Measurements from ENCODE around the gene ADAMTS17. TPM values are rescaled to one million over a fixed set of nuclear protein-coding genes. Genes with fewer than 3 reads are reported as not detected.
"Not testable (repeated sequence)": the region's sequence is repeated elsewhere in the genome, so short reads cannot be mapped to it uniquely, and the experiment has no call there.

The ADAMTS17 gene
- total RNA-seq, 1 donor: 0.81 TPM

DNA sequence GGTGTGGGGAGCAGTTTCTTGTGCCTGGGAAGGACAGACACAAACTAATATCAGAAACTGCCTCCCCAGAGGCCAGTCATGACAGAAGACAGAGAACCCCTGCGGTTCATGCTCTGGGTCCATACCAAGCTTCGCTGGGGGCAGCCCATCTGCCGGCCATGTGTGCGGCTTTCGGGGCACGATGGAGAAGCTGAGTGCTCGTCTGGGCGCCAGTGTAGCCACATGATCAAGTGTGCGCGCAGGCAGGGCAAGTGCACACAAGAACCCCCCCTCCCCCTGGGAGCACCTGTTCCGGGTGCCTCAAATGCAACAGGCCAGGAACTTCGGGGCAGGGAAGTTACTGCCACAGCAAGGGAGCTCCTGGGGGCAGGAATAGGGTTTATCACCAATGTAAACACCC lies 1.8 kb downstream of the ADAMTS17 start:
- no peak overlapping the region for H3K4me3 ChIP-seq (ENCODE audit: low read depth, low read length)
- TF ChIP-seq, protein P1, sequence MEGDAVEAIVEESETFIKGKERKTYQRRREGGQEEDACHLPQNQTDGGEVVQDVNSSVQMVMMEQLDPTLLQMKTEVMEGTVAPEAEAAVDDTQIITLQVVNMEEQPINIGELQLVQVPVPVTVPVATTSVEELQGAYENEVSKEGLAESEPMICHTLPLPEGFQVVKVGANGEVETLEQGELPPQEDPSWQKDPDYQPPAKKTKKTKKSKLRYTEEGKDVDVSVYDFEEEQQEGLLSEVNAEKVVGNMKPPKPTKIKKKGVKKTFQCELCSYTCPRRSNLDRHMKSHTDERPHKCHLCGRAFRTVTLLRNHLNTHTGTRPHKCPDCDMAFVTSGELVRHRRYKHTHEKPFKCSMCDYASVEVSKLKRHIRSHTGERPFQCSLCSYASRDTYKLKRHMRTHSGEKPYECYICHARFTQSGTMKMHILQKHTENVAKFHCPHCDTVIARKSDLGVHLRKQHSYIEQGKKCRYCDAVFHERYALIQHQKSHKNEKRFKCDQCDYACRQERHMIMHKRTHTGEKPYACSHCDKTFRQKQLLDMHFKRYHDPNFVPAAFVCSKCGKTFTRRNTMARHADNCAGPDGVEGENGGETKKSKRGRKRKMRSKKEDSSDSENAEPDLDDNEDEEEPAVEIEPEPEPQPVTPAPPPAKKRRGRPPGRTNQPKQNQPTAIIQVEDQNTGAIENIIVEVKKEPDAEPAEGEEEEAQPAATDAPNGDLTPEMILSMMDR (IDR thresholded peaks at IDR 0.05; ENCODE audit: insufficient read depth, low read length): no peak
- DNase-seq (ENCODE audit: low read depth): no peak

DNA sequence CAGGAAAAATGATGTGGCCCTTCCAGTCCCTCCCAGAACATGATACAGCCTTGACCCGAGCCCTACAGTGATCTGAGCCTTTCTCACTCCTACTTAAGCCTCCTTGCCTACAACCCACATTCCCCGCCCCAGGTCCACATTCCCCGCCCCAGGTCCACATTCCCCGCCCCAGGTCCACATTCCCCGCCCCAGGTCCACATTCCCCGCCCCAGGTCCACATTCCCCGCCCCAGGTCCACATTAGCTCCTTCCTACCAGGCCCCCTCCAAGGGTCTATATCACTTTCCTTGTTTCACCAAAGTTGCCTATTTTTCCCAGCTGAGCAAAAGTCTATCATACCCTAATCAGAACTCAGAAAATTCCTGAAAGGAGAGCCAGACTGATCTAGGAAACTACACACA lies 2.3 kb downstream of the ADAMTS17 start:
- DNase-seq (ENCODE audit: low read depth); H3K4me3 ChIP-seq (ENCODE audit: low read depth, low read length): not testable (repeated sequence)

DNA sequence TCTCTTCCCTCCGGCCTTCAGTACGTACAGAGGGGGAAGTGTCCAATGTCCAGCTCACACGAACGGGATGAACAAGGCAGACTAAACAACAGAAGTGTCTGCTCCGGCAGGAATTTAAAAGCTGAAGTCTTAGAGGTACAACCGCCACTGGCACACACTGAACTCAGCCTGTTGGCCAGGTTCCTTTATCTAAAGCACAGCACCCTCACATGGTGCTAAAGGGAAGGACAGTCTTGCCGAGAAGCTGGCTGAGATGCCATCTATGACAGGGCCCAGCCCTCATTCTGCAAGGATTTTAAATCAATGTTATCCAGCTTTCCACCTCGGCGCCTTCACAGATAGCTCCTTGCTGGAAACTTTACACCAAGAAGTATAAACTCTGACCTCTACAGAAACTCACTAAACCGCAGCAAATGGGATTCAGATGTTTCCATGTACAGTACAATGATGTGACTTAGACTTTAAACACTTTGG lies 2.8 kb downstream of the ADAMTS17 start:
- no peak overlapping the region for H3K4me3 ChIP-seq (ENCODE audit: low read depth, low read length)
- TF ChIP-seq, protein P1 (IDR thresholded peaks at IDR 0.05; ENCODE audit: insufficient read depth, low read length): peak; percentile 40
- DNase-seq (ENCODE audit: low read depth): peak; percentile 59

DNA sequence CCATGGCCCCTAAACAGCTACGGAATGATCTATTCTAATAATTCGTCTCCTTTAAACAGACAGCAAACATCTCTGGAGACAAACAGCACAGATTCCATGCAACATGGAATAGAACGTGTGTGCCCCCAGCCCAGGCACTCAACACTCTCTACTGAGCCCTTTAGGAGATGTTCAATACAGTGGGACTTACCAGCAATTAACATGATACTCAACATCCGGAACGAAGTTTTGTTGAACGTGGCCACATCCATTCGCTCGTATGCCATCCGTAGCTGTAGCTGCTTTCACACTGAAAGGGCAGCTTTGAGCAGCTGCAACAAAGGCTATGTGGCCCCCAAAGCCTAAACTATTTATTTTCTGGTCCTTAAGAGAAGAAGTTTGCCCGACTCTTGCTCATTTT lies 3.5 kb downstream of the ADAMTS17 start:
- no peak for DNase-seq (ENCODE audit: low read depth)
- TF ChIP-seq, protein P1 (IDR thresholded peaks at IDR 0.05; ENCODE audit: insufficient read depth, low read length): no peak
- no peak overlapping the region for H3K4me3 ChIP-seq (ENCODE audit: low read depth, low read length)

DNA sequence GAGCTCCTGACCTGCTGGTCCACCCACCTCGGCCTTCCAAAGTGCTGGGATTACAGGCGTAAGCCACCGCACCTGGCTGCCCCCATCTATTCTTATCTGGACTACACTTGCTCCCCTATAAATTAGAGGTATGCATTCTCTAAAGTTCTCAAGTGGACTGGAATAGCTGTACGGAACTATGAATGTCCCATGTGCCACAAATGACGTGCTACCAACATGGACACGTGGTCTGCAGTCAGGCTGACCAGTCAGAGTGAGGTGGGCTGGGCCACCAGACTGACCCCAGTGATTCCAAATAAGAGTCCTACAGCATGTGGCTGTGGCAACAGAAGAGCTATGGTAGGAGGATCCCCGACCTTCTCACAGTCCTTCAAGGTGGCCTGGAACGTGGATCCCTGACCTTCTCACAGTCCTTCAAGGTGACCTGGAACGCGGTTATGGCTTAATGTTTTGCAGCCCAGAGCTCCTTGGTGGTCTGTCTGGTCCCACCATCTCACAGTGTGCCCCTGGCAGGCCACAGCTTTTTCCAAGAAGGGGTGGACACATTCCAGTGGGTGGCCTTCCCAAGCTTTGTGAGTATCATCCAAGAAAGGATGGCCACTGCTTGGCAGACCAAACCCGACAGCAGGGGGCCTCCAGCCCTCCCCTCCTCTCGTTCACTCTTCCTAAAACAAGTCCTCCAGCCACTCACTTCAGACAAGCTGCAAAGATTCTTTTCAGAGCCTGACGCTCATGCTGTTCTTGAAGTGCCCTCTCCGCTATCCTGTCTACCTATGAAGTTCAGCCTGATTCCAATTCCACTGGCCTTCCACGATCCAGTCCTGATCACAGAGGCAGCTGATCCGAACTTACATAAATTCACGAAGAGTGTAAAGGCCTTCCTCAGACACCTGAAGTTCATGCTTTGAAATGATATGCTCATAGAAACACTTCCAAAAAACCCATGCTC lies 4.4 kb downstream of the ADAMTS17 start:
- TF ChIP-seq, protein P1 (IDR thresholded peaks at IDR 0.05; ENCODE audit: insufficient read depth, low read length): no peak
- H3K4me3 ChIP-seq (ENCODE audit: low read depth, low read length): no peak overlapping the region
- DNase-seq (ENCODE audit: low read depth): no peak

DNA sequence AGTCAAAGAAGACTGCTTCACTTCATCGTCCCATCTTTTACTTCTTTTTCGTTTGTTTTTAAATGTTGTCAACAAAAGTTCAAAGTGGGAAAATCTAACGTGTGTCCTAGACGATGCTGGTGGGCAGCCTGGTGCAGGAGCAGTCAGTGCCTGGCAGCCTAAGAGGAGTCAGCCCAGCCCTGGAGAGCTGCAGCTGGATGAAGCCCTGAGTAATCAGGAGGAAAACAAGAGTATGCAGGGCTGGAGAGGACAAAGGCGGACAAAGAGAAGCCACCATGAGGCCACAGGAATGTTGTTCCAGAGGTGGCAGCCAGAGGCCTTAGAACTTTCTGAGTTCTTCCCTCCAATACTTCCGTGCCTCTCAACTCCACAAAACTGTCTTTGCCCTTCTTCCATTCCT lies 5.7 kb downstream of the ADAMTS17 start:
- DNase-seq (ENCODE audit: low read depth): no peak
- no peak overlapping the region for H3K4me3 ChIP-seq (ENCODE audit: low read depth, low read length)
- TF ChIP-seq, protein P1 (IDR thresholded peaks at IDR 0.05; ENCODE audit: insufficient read depth, low read length): no peak

DNA sequence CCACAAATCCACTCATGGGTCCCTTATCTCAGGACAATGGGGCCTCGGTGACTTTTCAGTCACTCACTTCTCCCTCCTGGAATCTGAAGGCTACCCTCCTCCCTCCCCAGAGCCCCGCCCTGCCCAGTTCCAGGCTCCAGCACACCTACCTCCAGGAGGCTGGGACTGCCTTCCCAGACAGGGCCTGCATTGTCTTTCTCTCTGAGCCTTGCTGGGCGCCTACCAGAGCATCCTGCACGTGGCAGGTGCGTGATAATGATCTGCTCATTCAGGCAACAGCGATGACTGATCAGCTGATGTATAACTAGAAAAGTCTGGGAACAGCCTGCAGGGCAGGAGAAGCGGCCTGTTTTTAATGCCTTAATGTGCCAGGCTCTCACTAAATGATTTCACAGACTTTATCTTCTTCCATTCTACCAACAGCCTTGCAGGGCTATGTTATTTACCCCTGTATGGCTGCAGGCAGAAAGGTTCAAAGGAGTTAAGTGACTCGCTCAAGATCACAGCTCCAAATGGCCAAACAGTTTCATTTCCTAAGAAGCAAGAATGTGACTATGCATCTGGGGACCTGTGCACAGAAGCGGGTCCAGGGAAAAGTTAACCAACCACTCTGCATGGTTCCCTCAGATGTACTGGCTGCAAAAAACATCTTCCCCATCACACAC lies 6.3 kb downstream of the ADAMTS17 start:
- H3K4me3 ChIP-seq (ENCODE audit: low read depth, low read length): no peak overlapping the region
- no peak for DNase-seq (ENCODE audit: low read depth)
- TF ChIP-seq, protein P1 (IDR thresholded peaks at IDR 0.05; ENCODE audit: insufficient read depth, low read length): no peak
